Skeletal muscle tissue (tissue), 4 donors: ENCODE results near the gene LHX4. TPM values are rescaled to one million over a fixed set of nuclear protein-coding genes. Genes with fewer than 3 reads are reported as not detected.

Source experiments
- H3K27ac ChIP-seq: one replicate; pipeline ENCODE4 v1.7.0; 2013; ENCODE audit warnings: mild to moderate bottlenecking, low read depth, low read length, inconsistent platforms
- H3K27me3 ChIP-seq, 3 donors: one replicate each; pipeline ENCODE4 v1.7.0; 2013; ENCODE audit warnings: low read length in 3 of 3; ENCODE audit not compliant: control insufficient read depth in 3 of 3, insufficient read depth in 3 of 3
- H3K36me3 ChIP-seq, 3 donors: one replicate each; pipeline ENCODE4 v1.7.0; 2013; ENCODE audit warnings: low read length in 3 of 3; ENCODE audit not compliant: control insufficient read depth in 3 of 3, insufficient read depth in 3 of 3
- H3K4me1 ChIP-seq, 3 donors: one replicate each; pipeline ENCODE4 v1.7.0; 2013; ENCODE audit warnings: low read length in 3 of 3, mild to moderate bottlenecking in 3 of 3; ENCODE audit not compliant: control insufficient read depth in 3 of 3, insufficient read depth in 3 of 3
- H3K4me3 ChIP-seq, 3 donors: one replicate each; pipeline ENCODE4 v1.7.0; 2013; ENCODE audit warnings: low read length in 3 of 3
- H3K9ac ChIP-seq, 3 donors: one replicate each; pipeline ENCODE4 v1.7.0; 2013; ENCODE audit warnings: low read length in 3 of 3, mild to moderate bottlenecking in 3 of 3, moderate library complexity in 2 of 3, low read depth in 1 of 3
- H3K9me3 ChIP-seq, 3 donors: one replicate each; pipeline ENCODE4 v1.7.0; 2013; ENCODE audit warnings: low read length in 3 of 3; ENCODE audit not compliant: control insufficient read depth in 3 of 3
- total RNA-seq: library from RNA; depleted of rRNA; stranded (reverse); fragments of >200 nt; gene quantifications from one replicate; pipeline ENCODE4 v1.2.3, GENCODE V29; 2014
- donor health status: Osteomylitis.

Gene LHX4
- total RNA-seq, 1 donor from 2014 or later = not detected

DNA sequence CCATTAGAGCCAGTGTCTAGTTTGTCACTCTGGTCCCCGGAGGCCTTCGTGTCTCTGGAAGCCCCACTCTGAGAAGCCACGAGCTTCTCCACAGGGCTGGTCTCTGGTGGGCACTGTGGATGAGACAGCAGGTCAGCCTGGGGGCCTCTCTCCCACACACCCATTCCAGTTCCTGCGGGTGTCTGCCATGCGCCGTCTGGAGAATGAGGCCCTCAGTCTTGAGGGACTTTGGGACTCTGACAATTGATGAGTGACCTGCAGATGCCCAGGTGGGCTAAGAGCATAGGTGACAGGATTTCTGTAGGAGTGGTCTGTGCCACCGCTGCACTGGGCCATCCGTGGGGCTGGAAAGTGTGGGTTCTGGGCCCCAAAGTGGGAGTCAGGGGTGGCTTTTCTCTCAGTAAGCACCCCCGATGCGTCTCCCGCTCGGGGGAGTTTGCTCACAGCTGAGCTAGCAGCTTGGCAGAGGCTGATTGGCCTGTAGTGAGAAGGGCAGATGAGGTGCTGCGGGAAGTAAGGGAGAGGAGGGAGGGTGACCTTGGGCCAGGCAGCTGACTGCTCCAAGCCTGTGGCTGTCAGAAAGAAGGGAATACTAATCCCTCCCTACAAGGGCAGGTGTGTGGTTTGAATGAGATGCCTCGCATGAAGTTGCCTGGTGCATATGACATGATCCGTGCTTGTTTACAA lies 26.4 kb downstream of the LHX4 start:
- Histone ChIP-seq H3K4me3 (no peak overlapping the region), H3K9me3 (no peaks in the 10 kb centered on the region), H3K27ac (no peak overlapping the region), H3K27me3 (peaks cover 51 to 80% (median 75%) of the 10 kb centered on the region in 3 donors), H3K9ac (no peak overlapping the region), H3K36me3 (no peaks in the 10 kb centered on the region), H3K4me1 (no peaks in the 10 kb centered on the region)

DNA sequence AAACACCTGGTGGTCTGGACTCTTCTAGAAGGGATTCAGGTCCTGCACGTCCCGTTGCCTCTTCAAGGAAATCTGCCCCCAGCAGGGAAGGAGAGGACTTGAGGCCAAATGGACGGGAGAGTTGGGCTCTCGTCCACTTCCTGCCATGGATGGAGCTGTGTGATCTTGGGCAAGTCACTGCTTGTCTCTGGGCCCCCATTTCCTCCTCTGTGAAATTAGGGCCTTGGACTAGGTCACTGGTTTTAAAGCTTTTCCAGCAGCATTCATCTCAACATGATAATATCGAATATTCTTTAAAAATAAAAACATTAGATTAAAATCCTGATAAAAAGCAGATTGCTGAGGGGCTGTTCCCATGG lies 26.9 kb downstream of the LHX4 start:
- H3K27me3 ChIP-seq = peaks cover 51 to 76% (median 75%) of the 10 kb centered on the region in 3 donors

DNA sequence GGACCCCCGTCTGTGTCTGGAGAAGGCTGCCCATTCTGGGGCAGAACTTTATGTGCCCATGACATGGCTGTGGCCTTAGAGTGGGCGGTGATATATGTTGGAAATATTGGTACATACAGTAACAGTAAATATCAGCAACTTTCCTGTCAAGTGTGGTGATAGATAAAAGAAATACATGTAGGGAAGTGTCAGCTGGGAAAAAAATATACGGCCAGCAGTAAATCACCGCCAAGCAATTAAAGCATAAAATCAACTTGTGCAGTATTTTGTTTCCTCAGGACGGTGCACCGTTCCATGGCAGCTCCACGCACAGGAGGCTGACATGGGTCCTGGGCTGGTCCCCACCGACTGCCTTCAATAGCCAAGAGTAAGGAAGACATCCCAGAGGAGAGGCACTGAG lies 27.4 kb downstream of the LHX4 start:
- Histone ChIP-seq H3K27ac (no peak overlapping the region), H3K27me3 (peaks cover 51 to 75% (median 73%) of the 10 kb centered on the region in 3 donors), H3K4me1 (no peaks in the 10 kb centered on the region), H3K9ac (no peak overlapping the region), H3K4me3 (no peak overlapping the region), H3K9me3 (no peaks in the 10 kb centered on the region), H3K36me3 (no peaks in the 10 kb centered on the region)

More for the DNA sequence above, 26.9 kb downstream of the LHX4 start:
- H3K9ac ChIP-seq = no peak overlapping the region
- no peak overlapping the region for H3K27ac ChIP-seq
- no peaks in the 10 kb centered on the region for H3K9me3 ChIP-seq
- no peaks in the 10 kb centered on the region for H3K36me3 ChIP-seq
- no peaks in the 10 kb centered on the region for H3K4me1 ChIP-seq
- no peak overlapping the region for H3K4me3 ChIP-seq

DNA sequence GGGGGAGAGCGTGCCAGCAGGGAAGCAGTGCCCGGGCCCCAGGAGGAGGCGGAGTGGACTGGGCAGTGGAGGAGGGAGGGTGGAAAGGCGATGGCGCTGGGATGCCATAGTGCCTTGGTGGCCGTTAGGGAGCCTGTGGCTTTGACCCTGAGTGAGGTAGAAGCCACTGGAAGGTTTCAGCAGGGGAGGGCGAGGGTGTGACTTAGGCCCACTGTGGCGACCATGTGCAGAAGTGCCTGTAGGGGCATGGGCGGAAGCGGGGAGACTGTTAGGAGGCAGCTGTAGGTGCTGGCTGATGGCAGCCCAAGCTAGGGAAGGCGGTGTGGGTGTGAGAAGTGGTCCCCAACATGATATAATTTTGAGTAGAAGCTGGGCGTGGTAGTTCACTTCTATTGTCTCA lies 28.2 kb downstream of the LHX4 start:
- Histone ChIP-seq H3K27ac (no peak overlapping the region), H3K9me3 (no peaks in the 10 kb centered on the region), H3K4me3 (no peak overlapping the region), H3K27me3 (peaks cover 51 to 83% (median 80%) of the 10 kb centered on the region in 3 donors), H3K4me1 (no peaks in the 10 kb centered on the region), H3K9ac (no peak overlapping the region), H3K36me3 (no peaks in the 10 kb centered on the region)

DNA sequence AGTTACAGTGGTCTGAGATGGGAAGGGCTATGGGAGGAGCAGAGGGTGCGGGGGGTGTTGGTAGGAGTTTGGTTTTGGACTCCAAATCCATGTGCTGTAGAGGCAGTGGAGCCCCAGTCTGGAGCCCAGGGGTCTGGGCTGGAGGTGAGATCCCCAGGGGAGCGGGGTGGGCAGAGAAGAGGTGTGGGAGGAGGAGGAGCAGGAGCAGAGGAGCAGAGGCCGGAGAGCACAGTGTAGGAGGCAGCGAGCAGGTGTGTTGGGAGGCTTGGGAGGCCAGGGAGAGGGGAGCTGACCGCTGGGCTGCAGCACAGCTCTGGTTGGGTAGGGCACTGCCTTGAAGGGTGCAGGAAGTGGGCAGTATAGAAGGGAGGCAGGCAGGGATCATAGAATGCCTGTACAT lies 28.9 kb downstream of the LHX4 start:
- H3K27me3 ChIP-seq = peaks cover 51 to 83% (median 78%) of the 10 kb centered on the region in 3 donors
- H3K4me1 ChIP-seq = no peaks in the 10 kb centered on the region
- H3K36me3 ChIP-seq = no peaks in the 10 kb centered on the region
- no peaks in the 10 kb centered on the region for H3K9me3 ChIP-seq
- no peak overlapping the region for H3K4me3 ChIP-seq
- H3K27ac ChIP-seq = no peak overlapping the region
- H3K9ac ChIP-seq = no peak overlapping the region

DNA sequence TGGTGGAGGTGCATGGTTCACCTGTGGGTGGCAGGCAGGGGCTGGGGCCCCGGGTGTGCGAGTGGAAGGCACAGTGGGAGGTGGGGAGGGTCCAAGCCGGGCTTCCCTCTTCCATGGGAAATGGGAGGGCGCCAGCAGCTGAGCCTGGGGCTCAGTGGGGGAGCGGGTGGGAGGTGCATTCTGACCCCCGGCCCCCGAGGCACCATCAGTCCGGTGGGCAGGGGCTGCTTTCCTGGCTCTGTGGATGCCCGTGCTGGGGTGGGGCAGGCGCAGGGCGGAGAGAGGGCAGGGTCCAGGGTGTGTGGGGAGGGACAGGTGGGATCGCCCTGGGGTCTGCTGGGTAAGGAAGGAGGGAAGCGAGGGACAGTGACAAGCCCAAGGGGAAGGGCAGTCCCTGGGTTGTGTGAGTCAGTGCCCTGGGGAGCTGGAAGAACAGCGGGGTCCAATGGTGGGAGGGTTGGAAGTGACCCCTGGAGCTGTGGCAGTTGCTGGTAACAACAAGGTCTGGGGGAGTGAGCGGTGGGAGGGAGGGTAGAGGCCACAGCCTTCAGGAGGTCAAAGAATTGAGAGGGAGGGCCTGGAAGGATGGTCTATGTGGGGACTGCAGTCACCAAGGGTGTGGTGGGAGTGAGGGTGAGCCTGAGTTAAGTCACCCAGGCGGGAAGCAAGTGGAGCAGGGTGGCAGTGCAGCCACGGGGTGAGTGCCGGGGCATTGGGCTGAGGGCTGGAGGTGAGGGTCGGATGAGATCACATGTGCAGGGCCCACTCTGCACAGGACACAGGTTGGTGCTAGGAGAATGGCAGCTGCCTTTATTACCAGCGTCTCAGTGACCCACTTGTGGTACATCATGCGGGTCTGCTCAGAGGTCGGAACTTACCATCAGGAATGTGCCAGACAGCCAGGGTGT lies 29.6 kb downstream of the LHX4 start:
- H3K27ac ChIP-seq = no peak overlapping the region
- H3K4me1 ChIP-seq = no peaks in the 10 kb centered on the region
- peaks cover 50 to 83% (median 71%) of the 10 kb centered on the region in 3 donors for H3K27me3 ChIP-seq
- H3K36me3 ChIP-seq = no peaks in the 10 kb centered on the region
- H3K4me3 ChIP-seq = no peak overlapping the region
- H3K9ac ChIP-seq = no peak overlapping the region
- H3K9me3 ChIP-seq = no peaks in the 10 kb centered on the region

DNA sequence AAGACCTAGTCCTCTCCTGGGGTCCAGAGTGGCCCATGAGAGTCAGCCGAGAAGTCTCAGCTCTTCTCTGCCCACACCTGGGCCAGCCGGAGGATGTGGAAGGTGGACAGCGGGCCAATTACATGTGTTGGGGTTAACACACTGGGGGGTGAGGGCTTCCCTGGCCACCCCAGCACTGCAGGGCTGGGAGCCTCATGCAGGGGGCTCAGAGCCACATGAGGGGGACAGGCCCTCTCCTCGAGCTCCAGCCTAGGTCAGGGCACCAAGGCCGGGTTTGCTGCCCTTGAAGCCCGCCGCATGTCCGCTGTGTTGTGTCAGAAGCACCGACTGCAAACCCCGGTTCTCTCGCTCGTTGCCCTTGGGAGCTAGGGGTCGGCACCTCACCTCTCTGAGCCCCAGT lies 30.5 kb downstream of the LHX4 start:
- no peaks in the 10 kb centered on the region for H3K4me1 ChIP-seq
- no peaks in the 10 kb centered on the region for H3K36me3 ChIP-seq
- no peak overlapping the region for H3K4me3 ChIP-seq
- no peak overlapping the region for H3K9ac ChIP-seq
- H3K27me3 ChIP-seq = peaks cover 47 to 85% (median 66%) of the 10 kb centered on the region in 3 donors
- no peaks in the 10 kb centered on the region for H3K9me3 ChIP-seq
- H3K27ac ChIP-seq = no peak overlapping the region

DNA sequence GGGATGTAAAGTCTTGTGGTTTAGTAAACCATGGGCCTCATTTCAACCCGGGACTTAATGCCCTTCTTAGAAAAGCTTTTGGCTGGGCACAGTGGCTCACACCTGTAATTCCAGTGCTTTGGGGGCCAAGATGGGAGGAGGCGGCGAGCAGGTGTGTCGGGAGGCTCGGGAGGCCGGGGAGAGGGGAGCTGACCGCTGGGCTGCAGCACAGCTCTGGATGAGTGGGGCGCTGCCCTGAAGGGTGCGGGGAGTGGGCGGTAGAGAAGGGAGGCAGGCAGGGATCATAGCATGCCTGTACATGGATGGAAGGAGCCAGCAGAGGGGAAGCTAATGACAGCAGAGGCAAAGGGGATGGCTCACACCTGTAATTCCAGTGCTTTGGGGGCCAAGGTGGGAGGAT lies 31.0 kb downstream of the LHX4 start:
- peaks cover 49 to 85% (median 61%) of the 10 kb centered on the region in 3 donors for H3K27me3 ChIP-seq
- no peak overlapping the region for H3K4me3 ChIP-seq
- H3K9ac ChIP-seq = no peak overlapping the region
- no peaks in the 10 kb centered on the region for H3K4me1 ChIP-seq
- no peak overlapping the region for H3K27ac ChIP-seq
- H3K36me3 ChIP-seq = no peaks in the 10 kb centered on the region
- no peaks in the 10 kb centered on the region for H3K9me3 ChIP-seq

DNA sequence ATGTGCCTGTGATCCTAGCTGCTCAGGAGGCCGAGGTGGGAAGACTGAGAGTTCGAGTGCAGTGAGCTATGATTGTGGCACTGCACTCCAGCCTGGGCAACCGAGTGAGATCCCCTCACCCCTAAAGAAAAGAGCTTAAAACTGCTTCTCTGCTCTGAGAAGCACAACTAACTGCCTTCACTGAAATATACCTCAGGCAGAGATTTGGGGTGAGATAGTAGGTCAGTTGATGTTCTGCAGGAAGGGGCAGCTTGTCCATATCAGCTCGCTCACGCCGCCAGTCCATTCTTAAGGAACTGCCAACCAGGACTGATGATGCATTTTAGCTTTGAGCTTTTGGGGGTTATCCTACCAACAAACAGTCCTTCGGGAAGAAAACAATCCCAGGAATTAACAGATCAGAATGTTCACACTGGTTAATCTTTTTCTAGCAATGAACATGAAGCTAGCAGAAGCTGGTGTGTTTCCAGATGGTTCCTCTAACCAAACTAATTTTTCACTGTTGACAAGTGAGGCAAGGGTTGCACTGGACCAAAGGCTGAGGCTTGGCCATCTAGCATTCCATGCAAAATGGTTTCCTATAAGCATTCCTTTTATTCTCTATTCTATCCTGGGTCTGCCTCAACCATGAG lies 31.6 kb downstream of the LHX4 start:
- Histone ChIP-seq H3K9me3 (no peaks in the 10 kb centered on the region), H3K4me1 (no peaks in the 10 kb centered on the region), H3K9ac (no peak overlapping the region), H3K36me3 (no peaks in the 10 kb centered on the region), H3K27me3 (peaks cover 44 to 81% (median 59%) of the 10 kb centered on the region in 3 donors), H3K4me3 (no peak overlapping the region), H3K27ac (no peak overlapping the region)
